Islet precursor cell (in vitro differentiated cells): ENCODE results near the gene G0S2.

Experiments used
- DNase-seq: peaks from one replicate; pipeline ENCODE4 v3.0.0-alpha.2; 2018

G0S2 gene

GRCh38 chr1:209674957-209675564 is at the start of gene G0S2:
G0S2 (plus strand) TSS chr1:209675412; CDS start chr1:209675685, 273 bp downstream.
- DNase-seq = peak; percentile 82

- no peak for DNase-seq
Observed at GRCh38 chr1:209625791-209626285, 49.4 kb upstream of the G0S2 start.

GRCh38 chr1:209626346-209627026 is 48.7 kb upstream of the G0S2 start:
- no peak for DNase-seq

GRCh38 chr1:209627027-209627731 is 48.0 kb upstream of the G0S2 start:
- no peak for DNase-seq

- peak; percentile 93 for DNase-seq
Observed at GRCh38 chr1:209627732-209628196, 47.4 kb upstream of the G0S2 start.

GRCh38 chr1:209628618-209629299 is 46.5 kb upstream of the G0S2 start:
- DNase-seq = no peak

GRCh38 chr1:209629621-209630382 is 45.4 kb upstream of the G0S2 start:
- DNase-seq = no peak

- no peak for DNase-seq
Observed at GRCh38 chr1:209630383-209631225, 44.6 kb upstream of the G0S2 start.

- no peak for DNase-seq
Observed at GRCh38 chr1:209633335-209633997, 41.7 kb upstream of the G0S2 start.

GRCh38 chr1:209634005-209634737 is 41.0 kb upstream of the G0S2 start:
- no peak for DNase-seq

- no peak for DNase-seq
Observed at GRCh38 chr1:209635850-209636249, 39.4 kb upstream of the G0S2 start.

- DNase-seq = no peak
Observed at GRCh38 chr1:209641832-209642172, 33.4 kb upstream of the G0S2 start.

- DNase-seq = no peak
Observed at GRCh38 chr1:209642816-209643215, 32.4 kb upstream of the G0S2 start.

- no peak for DNase-seq
Observed at GRCh38 chr1:209643285-209644020, 31.8 kb upstream of the G0S2 start.

- no peak for DNase-seq
Observed at GRCh38 chr1:209645574-209646452, 29.4 kb upstream of the G0S2 start.

GRCh38 chr1:209646558-209646957 is 28.7 kb upstream of the G0S2 start:
- no peak for DNase-seq

GRCh38 chr1:209647156-209647555 is 28.1 kb upstream of the G0S2 start:
- DNase-seq = peak; percentile 62

- no peak for DNase-seq
Observed at GRCh38 chr1:209648346-209648745, 26.9 kb upstream of the G0S2 start.
